ENCODE measurements around the gene SCMH1.

Gene SCMH1

DNA sequence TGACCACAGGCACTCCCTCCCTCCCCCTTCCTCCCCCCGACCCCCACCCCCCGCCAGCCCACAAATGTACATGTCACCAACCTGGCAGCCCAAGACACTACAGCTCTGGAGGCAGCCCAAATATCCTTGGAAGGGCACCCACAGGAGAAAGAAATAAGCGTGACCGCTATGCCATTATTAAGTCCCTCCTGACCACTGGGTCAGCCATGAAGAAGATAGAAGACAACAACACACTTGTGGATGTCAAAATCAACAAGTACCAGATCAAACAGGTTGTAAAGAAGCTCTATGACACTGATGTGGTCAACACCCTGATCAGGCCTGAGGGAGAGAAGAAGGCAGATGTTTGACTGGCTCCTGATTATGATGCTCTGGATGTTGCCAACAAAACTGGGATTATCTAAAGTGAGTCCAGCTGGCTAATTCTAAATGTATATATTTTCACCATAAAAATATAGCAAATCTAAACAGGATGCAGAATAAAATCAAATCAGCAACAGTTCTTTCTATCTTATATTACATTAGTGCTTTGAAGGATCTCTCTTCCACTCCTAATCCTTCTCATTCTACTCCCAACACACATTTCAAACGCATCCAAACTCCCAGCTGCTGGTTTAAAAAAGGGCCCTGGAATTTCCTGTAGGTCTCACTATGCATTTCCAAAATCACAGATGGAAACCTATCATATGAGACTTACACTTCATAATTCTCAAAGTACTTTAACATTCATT, 143.2 kb downstream of the SCMH1 start:
- no peak for DNase-seq (ENCODE audit: low read depth in 3 of 3)

DNA sequence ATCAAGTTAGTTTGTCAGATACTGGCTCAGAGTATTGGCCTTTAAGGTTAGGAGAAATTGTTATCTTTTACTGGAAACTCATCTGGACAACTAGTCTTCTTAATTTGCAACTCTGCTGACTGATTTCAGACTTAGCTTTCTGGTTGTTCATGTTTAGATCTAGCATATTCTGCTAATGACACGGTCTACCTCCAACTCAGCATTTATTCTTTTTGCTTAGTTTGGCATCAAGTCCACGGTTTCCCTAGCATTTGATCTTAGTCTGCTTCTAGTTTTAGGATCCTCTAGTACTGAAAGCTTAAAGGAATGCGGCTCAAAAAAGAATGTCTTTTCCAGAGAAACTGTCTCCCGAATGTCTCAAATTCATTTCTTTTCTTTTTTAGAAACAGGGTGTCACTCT, 145.0 kb downstream of the SCMH1 start:
- no peak for DNase-seq (ENCODE audit: low read depth in 3 of 3)

DNA sequence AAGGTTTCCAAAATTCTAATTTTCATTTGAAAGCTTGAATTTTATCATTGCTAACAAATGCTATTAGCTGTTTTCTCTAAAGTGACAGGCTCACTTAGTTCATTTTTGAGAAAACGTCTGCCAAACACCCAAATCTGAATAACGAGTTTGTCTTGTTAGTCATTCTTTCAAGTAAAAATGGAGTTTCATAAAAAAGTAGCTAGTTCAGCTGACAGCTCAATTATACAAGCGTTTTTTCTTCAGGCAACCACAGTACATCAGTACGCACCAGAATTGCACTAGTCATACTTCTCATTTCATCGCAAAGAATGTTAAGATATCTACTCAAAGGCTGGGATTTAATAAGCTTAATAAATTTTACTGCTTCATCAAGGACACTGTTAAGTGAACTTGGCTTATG, 148.3 kb downstream of the SCMH1 start:
- DNase-seq (ENCODE audit: low read depth in 3 of 3): no peak

DNA sequence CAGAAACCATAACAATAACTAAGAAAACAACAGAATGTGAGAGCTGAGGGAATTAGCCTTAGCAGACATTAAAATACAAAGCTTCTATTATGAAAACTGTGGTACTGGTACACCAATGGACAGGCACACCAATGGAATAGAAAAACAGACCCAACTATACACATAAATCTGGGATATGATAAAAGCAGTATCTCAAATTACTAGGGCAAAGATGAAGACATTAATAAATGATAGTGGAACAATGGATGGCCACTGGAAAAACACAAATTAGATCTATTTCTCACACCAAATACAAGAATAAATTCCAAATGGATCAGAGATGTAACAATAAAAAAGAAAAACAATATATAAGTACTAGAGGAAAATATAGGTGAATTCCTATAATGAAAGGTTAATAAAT, 155.2 kb downstream of the SCMH1 start:
- DNase-seq (ENCODE audit: low read depth in 3 of 3): no peak

DNA sequence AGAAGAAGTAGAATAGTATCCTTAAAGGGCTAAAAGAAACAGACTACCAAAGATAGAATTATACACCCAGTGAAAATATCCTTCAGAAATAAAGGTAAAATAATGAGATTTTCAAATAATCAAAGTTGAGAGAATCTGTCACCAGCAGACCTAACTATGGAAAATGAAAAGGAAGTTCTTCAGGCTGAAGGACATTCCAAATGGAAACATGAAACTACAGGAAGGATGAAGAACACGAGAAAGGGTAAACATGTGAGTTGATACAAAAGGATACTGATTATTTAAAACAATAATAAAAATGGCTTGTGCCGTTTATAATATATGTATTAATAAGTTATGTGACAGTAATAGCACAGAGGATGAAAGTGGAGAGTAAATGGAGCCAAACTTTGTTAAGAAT, 163.5 kb downstream of the SCMH1 start:
- no peak for DNase-seq (ENCODE audit: low read depth in 3 of 3)

DNA sequence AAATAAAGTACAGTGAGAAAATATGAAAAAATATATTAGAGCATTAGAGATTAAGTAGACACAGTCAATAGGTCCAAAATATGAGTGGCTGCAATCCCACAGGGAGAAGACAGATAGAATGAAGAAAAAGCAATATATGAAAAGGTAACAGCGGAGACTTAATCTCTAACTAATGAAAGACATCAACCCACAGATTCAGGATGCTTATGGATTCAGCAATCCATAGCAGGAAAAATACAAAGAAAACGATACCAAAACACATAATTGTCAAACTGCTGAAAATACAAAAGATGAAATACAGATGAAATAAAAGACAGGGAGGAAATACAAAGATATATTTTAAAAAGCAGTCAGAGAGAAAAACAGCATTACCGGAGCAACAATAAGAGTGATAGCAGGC, 163.9 kb downstream of the SCMH1 start:
- DNase-seq (ENCODE audit: low read depth in 3 of 3): no peak

DNA sequence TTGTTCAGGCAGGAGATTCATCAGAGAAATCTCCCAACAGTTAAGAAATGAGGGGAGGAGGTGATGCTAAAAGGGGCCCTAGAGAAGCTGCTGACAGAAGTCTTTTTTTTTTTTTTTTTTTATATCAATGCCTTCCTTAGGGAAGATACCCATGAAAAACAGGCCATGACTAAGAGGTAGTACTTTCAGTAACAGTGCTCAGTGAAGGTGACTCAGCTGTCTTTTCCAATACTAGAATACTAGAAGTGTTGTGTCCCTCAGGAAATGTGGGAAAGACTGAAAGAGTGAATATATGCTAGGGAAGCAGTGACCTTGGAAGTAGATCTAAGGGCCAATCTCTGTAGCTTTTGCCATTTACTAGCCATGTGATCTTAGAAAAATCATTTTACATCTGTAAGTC, 168.1 kb downstream of the SCMH1 start:
- no peak for DNase-seq (ENCODE audit: low read depth in 3 of 3)

DNA sequence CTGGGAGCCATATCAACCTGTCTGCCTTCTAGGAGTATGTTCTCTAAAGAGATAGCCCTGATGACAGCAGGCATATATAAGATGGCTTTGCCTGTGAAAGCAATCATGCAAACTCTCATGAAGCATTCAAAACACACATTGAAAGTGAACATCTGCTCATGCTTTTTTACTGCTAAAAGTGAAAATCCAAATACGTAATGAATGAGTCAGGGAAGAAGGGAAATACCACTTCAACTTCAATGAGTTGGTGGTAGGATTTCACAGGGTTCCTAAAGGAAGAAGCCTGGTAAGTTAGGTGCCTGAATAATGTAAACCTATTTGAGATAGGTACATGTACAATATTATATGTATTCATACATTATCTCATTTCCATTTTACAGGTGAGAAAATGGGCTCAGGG, 170.1 kb downstream of the SCMH1 start:
- no peak for DNase-seq (ENCODE audit: low read depth in 3 of 3)

DNA sequence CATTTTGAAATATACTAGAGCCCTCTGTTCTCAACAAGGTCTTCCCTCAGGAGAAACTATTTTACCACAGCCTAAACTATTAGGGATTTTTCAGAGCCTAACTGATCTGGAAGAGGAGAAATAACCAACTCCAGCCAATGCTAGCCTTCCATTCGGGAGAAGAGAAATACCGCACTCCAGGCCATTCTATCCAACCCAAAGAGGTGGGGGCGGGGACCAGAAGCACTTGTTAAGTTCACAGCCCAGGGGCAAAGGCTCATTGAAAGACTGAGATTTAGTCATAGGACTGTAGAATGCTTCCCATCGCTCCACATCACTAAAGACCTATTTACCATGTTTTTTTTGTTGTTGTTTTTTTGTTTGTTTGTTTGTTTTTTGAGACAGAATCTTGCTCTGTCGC, 185.2 kb downstream of the SCMH1 start:
- no peak for DNase-seq (ENCODE audit: low read depth in 3 of 3)

DNA sequence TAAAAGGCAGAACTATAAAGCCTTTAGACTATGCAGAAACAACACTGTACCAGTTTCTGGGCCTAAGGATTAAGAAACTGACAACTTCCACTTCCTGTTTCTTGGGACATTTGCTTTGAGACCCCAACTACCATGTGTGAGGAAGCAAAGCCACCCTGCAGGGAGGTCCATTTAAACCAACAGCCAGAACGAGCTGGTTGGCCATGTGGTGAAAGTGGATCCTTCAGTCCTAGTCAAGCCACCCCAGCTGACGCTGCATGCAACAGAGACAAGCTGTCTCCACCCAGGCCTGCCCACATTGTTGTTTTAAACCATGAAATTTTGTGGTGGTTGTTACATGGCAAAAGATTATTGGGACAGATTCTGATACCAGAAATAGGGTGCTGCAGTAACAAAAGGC, 188.8 kb downstream of the SCMH1 start:
- no peak for DNase-seq (ENCODE audit: low read depth in 3 of 3)

DNA sequence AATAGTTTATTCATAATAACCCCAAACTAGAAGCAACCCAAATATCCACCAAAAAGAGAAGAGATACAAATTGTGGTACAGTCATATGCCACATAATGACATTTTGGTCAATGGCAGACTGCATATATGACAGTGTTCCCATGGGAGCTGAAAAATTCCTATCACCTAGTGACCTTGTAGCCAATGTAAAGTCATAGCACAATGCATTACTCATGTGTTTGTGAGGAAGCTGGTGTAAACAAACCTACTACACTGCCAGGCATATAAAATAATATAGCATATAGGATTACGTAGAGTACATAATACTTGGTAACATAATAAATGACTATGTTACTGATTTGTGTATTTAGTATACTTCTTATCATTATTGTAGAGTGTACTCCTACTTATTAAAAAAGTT, 191.1 kb downstream of the SCMH1 start:
- DNase-seq (ENCODE audit: low read depth in 3 of 3): no peak

DNA sequence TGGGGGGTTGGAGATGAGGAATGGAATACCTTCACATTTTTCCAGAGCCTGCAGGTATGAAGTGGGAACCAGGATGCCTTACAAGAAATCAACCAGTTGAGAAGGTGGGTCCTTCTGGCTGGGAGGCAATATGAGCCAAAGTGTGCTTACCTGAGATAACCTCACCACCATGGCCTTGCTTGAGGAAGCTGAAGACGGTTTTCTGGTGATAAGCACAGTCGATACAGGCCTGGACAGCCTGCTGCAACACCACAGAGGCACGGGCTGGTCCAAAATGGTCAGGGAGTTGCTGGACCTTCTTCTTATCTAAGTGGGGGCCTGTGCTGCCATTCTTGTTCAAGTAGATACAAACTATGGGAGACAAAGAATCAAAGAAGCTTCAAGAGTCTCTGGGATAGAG, 193.6 kb downstream of the SCMH1 start:
- no peak for DNase-seq (ENCODE audit: low read depth in 3 of 3)

DNA sequence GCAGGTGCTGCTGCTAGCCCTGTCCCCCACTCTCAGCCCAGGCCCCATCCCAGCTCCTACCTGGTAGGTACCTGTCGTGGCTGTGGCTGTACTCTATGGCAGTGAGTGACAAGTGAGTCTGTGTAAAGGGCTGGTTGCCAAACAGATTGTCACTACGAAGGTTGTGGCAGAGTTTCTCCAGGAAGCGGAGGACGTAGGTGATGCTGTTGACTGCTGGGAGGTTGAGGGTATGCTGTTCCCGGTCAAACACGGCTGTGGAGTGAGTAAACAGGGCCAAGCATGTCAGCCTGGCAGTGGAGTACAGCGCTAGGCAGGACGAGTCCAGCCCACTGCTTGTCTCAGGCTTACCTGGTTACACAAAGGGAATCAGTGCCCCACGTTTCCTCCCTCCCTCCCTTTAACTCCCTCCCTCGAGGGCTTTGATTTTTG, 195.7 kb downstream of the SCMH1 start:
- DNase-seq (ENCODE audit: low read depth in 3 of 3): no peak

DNA sequence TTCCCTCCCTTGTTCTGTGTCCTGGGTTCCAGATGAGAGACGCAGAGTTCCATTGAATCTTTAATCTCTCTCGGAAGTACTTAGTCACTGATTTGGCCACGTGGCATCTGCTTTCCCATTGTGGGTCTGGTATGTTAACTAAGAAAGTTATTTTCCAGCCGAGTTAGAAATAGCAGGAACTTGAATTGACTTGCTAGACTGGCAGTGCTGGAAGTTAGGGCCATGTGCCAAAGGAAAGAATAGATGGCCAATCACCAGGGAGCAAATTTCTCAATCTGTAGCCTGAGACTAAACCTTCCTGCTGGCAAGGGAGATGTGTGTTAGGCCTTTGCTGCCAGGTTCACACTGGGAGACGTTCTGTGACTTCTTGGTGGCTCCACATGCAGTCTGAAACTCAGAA, 196.4 kb downstream of the SCMH1 start:
- DNase-seq (ENCODE audit: low read depth in 3 of 3): no peak

DNA sequence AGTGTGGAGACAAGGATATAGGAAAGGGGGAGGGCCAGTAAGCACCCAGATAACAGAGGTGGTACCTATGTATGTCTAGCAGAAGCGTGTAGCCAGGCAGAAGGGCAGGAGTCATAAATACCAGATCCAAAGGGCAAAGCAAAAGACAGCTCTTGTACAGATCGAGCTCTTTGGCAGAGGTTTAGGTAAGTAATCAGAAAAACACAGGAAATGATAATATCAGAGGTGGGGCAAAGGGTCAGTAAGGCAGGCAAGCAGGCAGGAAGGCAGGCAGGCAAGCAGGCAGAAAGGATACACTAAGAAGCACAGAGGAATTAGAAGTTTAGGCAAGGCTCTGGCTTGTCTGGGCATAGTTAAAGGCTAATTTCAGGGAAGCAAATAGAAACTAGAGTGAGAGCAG, 197.9 kb downstream of the SCMH1 start:
- DNase-seq (ENCODE audit: low read depth in 3 of 3): no peak

DNA sequence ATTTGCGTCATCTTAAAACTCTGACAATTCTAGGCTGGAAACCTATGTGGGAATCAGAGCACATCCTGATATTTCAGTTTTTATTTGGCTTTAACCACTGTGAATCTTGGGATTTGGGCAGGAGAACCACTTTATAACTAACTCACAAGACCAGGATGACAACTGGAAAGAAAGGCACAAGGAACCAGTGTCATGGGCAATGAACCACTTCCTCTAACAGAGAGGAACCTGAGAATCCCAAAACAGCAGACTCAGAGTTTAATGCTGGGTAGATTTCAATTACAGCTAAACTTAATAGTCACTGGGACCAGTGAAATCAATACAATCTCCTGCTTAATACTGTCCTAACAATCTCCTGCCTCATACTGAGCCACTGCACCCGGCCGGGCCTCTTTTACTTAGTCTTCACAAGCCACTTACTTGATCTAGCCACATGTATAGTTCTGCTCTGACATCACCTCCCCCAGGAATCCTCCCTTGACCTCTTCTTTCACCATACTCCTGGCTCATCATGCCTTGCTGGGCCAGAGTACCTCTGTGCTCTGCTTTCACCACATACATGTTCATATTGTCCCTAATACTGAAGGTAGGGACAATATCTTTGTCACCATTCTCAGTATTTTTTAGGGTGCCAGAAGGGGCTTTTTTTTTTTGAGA, 200.4 kb downstream of the SCMH1 start:
- DNase-seq (ENCODE audit: low read depth in 3 of 3): no peak

DNA sequence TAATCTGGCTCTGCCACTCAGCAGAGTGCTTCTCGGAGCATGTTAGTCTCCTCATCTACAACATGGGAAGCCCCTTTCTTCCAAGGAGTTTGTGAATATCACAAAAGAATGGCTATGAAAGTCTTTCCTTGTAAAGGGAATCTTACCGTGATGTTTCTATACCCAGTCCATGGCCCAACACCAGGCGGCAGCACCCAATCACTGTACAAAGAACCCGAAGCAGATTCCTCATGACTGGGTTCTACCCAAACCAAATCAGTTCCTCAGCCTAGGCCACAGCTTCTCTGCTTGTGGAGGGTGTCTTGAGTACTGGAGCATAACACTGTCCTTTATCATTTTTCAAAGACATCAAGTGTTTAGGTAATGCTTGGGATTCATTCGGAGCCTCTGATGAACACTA, 204.0 kb downstream of the SCMH1 start:
- DNase-seq (ENCODE audit: low read depth in 3 of 3): no peak

DNA sequence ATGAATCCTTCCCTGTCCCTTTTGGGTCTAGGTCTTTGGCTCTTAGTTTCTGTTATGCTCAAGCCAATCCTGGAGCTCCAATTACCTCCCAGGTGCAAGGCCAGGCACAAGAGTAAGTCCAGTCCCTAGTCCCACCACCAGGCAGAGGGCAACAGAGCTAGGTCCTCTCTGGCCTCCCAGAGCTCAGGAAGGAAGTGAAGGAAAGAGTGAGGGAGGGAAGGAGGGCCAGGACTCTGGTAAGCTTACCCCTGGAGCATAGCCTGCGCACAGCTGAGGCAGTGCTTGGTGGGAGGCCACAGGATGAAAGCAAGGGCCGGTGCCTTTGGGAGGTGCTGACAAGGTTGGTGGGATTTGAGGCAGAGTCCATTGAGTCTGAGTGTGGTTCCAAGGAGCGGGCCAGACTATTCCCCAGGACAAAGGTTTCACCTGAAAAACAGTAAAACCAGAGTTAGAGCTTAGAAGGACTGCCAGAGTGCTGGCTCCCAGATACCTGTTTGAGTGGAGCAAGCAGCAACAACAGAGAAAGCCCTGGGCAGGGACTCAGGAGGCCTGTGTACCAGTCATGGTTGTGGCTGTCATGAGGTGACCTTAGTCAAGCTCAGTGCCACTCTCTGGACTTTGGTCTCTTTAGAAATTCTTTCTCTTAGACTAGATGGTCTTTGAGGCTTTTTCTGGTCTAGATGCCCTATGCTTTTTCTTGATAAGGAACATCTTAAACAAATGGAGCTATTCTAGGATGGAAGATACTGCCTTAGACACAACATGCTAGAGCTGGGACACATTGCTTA, 204.8 kb downstream of the SCMH1 start:
- no peak for DNase-seq (ENCODE audit: low read depth in 3 of 3)

DNA sequence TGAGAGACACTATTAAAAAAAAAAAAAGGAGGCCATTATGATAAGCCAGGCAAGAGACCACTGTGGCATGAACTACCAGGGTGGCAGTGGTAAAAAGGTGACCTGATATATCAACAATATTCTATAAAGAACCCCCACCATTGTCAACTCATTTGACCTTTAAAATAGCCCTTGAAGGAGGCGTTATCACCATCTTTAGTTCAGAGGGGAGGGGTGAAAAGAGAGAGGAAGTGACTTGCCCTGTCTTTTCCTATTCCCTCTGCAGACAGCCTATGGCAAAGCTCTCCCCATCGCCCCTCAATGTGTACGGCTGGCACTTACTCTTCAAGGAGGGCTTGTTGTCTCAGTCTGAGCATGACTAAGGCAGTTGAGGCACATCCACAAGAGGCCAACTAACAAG, 208.8 kb downstream of the SCMH1 start:
- no peak for DNase-seq (ENCODE audit: low read depth in 3 of 3)

DNA sequence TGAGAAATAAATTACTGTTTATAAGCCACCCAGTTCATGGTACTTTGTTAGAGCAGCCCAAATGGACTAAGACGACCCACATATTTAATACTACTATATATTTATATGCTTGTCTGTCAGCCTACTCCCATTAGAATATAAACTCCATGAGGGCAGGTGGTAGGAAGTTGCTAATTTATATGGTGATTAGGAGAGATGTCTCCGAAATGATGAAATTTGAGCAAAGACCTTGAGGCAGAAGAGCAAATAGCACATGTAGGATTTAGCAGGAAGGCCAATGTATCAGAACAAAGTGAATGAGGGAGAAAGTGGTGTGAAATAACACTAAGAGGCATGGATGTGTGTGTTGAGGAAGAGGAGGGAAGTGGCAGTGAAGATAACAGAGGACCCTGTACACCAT, 210.0 kb downstream of the SCMH1 start:
- no peak for DNase-seq (ENCODE audit: low read depth in 3 of 3)

DNA sequence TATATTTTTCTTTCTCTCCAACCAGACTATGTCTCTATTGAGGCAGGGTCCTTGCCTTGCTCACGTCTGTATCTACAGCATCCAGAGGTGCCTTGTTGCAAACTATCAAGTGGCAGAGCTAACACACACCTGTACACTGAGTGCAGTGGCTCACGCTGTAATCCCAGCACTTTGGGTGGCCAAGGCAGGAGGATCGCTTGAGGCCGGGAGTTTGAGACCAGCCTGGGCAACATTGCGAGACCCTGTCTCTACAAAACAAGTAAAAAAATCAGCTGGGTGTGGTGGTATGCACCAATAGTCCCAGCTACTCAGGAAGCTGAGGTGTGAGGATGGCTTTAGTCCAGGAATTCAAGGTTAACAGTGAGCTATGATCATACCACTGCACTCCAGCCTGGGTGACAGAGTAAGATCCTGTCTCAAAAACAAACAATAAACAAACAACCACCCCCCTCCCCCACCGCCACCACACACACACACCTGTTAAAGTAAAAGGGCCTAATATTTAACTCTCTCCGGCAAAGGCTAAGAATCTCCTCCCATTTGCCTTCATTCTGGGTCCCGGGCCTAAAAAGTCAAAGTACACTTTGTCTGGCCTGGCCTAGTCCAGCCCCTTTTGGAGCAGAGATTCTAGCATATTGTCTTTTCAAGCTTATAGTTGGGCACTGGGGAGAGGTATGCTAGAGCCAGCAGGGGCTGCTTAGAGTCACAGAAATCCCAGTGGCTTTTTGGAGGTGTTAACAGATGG, 211.1 kb downstream of the SCMH1 start:
- DNase-seq (ENCODE audit: low read depth in 3 of 3): no peak

DNA sequence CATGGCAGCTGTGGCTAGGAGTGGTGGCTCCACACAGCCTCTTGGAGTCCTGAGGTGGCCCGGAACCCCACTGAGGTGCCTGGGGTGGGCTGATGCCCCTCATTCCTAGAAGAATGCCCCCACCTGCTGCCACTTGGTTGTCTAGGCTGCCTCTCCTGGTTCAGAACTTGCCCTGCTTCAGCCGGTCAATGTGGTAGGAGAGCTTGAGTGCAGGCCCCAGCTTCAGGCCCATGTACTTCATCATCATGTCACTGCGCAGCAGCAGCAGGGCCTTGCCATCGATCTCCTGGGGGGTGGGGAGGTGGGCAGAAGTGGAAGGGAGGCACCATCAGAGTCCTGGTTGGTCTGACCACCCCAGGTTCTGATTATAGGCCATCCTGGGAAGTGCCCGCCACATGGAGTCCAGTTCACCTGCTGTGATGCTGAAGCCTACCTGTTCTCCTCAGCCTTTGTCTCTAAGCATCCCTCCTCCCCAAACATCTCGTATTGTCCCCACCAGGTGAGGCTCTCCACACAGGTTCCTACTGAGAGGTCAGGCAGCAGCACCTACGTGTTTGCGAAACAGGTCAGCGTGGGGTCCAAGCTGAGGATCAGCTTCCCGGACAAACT, 214.0 kb downstream of the SCMH1 start:
- no peak for DNase-seq (ENCODE audit: low read depth in 3 of 3)
